Measurements from ENCODE around the gene FAM219B.

DNA sequence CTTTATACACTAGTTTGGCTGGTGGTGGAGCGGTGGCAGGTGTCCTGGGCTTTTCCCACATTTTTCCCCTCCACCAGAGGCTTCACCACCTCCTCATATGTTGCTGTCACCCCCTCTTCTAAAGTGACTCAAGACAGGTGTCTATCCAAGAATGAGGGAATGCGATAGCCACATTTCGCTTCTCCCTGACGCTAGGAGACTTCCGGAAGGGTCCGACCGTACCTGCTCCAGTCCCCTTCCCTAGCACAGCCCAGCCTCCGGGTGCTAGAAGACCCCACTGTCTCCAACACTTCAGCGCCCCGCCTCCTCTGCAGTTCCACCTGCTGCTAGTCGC is 34.0 kb downstream of the FAM219B start:
- TF ChIP-seq, protein P1, sequence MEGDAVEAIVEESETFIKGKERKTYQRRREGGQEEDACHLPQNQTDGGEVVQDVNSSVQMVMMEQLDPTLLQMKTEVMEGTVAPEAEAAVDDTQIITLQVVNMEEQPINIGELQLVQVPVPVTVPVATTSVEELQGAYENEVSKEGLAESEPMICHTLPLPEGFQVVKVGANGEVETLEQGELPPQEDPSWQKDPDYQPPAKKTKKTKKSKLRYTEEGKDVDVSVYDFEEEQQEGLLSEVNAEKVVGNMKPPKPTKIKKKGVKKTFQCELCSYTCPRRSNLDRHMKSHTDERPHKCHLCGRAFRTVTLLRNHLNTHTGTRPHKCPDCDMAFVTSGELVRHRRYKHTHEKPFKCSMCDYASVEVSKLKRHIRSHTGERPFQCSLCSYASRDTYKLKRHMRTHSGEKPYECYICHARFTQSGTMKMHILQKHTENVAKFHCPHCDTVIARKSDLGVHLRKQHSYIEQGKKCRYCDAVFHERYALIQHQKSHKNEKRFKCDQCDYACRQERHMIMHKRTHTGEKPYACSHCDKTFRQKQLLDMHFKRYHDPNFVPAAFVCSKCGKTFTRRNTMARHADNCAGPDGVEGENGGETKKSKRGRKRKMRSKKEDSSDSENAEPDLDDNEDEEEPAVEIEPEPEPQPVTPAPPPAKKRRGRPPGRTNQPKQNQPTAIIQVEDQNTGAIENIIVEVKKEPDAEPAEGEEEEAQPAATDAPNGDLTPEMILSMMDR (conservative IDR thresholded peaks at IDR 0.05), result no peak
- no peak for TF ChIP-seq EZH2 (IDR thresholded peaks at IDR 0.05; ENCODE audit: low read depth)
